CD4-positive, alpha-beta T cell treated with Interferon alpha-2 for 1 hour (primary cell): ENCODE results near the gene POU2F1.
A peak's percentile ranks its signal among the peaks of the same experiment; 100 is the strongest.

Experiments
- DNase-seq, 2 donors: peaks; one replicate each; pipeline ENCODE4 v3.0.0-alpha.2; 2020 to 2022

The POU2F1 gene

DNA sequence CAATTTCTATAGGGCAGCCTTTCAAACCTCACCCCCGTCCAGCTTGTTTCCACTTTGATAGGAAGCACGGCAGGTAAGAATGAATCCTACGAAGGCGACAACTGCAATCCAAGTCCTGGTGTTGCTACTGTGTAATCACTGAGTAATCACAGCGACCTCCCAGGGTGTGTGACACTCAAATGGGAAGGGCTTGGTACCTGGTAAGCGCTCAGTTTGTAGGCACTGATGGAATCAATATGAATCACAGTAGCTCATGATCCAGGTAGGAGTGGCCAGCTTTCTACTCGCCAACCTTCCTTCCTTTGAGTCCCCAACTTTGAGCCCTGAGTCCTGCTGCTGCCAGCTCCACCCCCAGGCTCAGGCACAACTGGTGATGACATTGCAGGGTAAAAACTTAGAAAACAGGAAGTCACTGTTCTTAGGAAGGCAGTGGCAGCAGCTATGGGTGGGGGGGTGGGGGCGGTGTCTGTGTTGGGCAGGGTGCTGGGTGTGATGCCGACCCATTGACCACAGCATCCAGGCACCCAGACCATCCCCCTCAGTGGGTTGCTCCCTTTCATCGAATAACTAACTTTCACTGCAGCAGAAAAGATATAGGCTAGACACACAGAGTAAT lies 226.9 kb downstream of the POU2F1 start:
- DNase-seq, result peak; percentile 81 to 83

DNA sequence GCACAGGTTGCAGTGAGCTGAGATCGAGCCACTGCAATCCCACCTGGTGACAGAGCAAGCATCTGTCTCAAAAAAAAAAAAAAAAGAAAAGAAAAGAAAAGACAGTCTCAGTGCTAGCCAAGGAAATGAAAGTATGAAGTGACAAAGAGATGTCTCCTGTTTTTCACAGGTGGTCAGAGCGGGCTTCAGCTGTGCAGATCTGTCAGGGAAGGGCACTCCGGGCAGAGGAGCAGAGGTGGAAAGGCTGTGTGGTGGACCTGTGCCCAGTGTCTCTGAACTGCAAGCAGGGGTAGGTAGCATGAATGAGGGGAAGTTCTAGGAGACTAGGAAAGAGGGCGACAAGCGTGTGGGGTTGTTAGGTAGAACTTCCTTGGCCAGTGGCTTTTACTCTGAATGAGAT lies 230.2 kb downstream of the POU2F1 start:
- DNase-seq, result peak in 1 of 2 donors; percentile 50

DNA sequence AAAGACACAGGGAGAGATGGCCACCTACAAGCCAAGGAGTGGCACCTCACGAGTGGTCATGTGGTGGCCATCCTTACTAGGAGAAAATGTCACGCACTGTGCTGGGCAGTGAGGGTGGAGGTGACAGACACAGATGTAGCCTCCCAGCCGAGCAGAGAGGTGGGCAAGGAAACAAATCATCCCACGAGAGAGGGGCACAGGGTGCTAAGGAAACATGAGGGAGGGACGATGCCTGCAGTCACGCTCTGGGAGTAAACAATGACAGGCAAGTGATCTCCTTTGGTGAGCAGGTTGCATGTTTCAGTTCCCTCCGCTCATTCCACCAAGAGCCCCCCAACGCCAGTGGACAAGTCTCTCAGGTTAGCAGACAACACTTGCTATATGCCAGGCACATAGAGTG lies 231.8 kb downstream of the POU2F1 start:
- DNase-seq, result no peak

DNA sequence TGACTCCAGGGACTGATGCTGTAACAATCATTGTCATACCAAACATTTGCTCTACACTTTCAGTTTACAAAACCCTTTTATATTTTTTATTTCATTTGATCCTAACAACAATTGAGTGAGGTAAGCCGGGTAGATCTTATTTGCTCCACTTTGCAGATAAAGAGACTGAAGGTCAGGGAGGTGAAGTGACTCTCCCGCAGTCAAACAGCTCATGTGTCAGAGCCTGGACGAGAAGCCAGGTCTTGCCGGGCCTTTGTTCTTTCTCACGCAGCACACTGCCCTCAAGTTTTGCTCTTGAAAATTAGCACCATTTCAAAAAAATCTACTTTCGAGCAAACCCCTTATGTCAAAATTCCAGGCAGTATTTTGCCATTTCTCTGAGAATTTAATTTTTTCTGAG lies 232.4 kb downstream of the POU2F1 start:
- DNase-seq, result no peak

DNA sequence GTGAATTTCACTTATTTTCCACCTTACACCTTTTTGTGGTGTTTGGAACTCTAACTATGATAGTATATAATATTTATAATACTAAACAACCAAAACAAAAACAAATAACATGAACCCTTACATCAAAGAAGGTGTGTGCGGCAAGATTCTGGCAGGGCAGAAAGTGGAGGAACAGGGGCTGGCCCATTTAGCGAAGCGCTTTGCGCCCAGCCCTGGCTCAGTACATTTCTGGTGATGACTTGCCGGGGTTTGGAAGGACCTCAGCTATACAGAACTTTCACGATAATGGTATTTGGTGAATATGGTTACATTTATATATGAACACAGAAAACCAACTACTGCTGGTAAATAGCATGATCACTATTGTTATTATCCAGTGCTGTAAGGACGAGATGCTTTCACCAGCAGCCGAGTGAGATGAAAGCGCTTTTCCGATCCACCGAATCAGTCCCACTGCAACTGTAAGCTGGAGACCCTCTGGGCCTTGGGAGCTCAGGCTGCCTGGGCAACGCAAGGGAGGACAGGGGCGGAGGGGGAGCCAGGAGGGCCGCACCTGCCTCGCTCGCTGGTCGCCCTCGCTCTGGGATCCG lies 233.7 kb downstream of the POU2F1 start:
- DNase-seq, result peak in 1 of 2 donors; percentile 48

DNA sequence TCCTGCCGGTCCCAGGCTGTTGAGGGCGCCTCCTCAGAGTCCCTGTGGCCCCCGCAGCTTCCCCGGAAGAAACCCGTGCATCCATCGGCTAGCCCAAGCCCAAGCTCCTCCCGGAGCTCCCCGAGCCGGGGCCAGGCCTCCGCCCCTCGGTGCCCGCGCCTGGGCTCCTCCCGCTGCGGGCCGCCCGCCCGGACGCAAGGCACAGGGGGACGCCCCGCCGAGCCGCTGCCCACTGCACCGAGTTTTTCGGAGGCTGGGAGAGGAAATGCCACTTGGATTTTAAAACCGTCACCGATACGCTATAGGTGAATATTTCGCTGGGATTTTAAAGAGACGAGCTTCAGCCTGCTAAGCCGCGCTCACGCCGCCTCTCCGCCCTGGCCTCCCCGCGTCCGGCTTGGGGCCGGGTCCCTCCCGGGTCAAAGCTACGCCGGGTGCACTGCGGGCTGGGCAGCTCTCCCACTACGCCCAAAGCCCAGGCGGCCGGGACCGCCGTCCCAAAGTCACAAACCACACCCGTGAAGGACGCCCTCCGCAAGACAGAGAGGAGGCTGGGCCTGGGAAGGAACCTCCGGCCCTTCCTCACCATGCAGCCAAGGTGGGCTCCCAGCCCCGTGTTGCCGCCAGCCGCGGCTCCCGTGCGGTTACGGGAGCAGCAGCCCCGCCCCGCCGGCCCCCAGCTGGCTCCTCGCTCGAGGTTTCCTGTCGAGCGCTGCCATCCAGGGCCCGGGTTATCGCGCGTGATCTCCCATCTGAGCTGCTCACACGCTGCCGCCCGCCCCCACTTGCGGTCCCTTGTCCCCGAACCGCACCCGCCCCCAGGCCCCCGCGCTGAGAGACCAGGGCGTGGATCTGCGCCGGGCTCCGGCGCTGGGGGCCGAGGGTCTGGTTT lies 234.5 kb downstream of the POU2F1 start:
- peak; percentile 74 to 85 for DNase-seq

DNA sequence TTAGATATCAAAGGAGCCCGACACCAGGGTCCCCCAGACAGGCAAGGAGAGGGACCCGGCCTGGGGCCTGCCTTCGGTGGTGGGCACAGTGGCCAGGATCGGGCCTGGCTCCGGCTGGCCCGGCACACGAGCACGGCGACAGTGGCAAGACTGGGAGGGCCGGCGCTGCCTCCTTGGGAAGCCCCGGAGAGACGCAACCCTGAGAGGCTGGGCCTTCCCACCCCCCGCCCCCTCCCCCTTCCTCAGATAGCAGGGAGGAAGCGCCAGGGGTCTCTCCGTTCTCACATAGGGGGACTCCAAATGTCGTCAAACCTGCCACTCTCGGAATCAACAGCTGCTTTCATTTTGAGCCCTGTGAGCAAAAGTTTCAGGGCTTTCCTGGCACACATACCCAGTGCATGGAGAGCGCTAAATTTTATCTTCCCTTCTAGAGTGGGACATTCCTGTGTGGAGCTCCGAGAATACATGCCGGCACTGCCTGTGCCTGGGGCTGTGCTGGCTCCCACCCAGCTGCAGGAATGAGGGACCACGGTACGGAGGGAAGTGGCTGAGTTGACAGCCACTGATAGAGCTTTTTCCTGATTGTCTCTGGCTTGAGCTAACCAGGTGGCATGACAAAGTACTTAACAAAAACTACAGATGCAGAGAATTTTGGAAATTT lies 235.2 kb downstream of the POU2F1 start:
- DNase-seq, result peak; percentile 56 to 70

DNA sequence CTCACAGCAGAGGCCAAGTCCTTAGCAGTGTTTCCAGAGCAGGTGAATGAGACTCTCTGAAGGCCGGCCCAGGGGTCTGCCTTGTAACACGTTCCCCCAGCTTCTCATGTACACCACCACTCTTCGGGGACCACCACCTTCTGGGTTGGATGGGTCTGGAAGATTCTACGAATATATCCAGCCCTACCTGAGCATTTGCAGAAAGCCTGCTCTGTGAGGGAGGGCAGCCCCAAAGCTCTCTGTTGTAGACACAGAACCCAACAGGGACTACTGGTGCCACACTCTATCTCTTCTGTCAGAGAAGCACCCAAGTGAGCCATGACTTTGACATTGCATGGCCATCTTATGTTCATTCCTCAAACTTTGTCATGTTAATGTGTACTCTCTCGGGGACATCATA lies 235.8 kb downstream of the POU2F1 start:
- DNase-seq, result no peak

DNA sequence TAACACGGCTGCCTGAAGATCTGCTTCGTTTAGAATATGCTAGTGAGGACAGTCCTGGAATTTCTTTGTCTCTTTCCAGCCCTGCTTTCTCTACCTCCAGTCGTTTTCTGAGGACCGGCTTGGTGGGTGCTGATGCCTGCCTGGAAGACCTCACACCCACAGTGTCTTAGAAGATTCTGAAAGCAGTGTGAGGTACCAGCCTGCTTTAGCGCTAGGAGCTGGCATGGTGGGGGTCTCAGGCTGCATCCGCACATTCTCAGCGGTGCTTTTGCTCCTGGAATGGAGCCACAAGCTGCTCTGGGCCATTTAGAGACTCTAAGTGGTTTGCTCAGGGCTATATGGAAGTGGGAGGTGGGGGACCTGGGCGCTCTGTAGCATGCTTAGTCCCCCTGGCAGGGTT lies 236.2 kb downstream of the POU2F1 start:
- no peak for DNase-seq

DNA sequence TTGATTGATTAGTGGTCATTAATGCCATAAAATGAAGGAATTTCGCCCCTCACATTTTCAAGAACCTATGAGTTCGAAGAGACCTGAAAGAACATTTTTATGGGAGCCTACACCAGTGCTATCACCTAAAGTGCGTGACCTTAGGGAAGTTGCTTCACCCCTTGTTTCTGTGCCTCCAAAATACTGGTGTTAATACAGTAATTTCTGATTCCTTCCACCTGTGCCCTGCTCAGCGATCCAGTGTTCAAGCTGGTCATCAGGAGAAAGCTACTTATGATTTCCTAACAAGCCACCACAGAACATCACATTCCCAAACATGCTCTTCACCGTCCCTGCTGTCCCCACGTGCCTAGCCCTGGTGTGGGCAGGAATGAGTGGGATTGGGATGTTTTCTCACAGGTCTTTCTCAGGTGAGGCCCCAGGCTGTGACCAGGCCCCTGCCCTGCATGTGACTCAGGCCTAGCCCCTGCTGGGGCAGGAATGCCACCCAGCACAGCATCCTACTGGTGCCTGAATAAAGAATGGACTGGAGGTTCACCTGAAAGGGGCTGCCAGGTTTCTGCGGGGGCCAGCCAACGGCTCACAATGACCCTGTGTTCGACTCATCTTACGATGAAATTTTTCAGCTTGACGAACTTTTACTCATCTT lies 237.4 kb downstream of the POU2F1 start:
- no peak for DNase-seq

DNA sequence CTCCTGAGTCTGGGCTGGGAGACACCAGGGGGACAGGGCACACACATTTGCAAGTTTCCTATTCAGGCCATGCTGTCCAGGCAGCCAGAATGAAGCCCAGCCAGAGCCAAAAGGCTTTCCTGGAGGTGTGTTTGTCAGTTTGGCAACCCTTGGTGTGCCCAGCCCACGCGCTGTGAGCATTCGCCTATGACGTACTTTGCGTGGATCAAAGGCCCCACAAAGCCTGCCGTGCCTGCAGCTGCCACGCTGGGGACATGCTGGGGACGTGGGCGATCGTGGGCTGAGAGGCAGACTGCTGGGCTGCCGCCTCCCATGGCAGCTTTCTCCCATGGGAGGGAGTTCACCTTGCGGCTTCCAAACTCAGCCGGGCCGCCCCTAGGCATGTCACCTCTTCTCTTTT lies 240.2 kb downstream of the POU2F1 start:
- peak; percentile 51 to 64 for DNase-seq

DNA sequence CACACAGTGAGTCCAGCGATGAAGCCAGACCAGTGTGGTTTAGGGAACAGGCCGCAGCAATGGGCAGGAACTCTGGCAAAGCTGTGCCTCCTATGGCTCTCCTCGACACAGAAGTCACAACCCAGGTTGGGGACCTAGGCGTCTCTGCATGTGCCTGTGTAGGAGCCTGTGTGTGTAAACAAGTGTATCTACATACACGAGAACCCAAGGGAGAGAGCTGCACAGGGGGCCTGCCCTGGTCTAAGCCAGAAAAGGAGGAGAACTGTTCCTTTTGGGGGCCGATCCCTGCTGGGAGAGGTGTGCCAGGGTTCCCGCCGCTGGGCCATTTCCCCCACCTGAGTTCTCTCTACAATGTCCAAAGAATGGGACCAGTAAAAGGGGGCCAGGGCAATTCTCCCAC lies 241.7 kb downstream of the POU2F1 start:
- no peak for DNase-seq

DNA sequence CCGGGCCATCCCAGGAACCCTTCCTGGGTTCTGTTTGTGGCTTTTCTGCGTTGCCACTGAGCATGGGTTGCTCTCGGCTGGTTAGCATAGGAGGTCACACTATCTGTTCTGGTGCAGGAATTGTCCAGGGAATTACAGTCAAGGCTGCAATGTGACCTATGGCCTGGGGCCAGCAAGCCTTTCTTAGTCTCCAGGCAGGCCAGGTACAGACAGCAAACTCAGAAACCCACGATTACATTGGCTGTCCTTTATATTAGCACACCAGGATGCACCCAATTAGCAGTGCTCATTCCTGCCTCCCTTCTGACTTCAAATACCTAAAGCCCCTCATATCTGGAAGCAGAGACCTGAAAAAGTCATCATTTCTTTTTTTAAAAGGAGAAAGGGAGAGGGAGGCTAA lies 242.4 kb downstream of the POU2F1 start:
- no peak for DNase-seq

DNA sequence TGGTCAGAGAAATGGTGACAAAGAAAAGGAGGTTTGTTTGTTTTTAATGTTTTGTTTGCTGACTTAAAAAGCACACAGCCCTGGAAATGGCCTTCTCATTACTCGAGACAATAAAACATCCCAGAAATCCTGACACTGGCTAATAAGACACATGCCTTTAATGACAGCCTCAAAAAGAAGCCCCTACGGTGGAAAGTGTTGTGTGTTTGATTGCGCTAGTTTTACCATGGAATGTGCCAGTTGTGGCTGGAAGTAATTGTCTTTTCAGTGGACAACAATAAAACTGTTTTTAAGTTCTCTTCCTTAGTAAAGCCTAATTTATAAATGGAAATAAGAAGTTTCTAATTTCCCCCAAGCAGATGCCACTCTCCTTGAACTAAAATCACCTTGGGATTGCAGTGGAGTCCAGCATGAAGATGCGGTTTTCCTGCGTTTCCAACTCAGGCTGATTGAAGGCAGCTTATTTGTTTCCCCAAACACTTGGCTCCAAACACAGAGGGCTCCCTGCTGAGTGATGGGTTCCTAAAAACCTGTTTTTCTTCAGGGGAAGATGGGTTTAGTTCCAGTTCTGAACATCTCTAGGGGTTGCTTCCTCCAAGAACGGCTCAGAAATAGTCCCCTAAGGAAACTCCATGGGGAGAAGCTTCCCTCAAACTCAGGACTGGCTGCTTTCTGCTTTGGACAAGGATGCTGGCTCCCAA lies 243.3 kb downstream of the POU2F1 start:
- DNase-seq, result no peak

DNA sequence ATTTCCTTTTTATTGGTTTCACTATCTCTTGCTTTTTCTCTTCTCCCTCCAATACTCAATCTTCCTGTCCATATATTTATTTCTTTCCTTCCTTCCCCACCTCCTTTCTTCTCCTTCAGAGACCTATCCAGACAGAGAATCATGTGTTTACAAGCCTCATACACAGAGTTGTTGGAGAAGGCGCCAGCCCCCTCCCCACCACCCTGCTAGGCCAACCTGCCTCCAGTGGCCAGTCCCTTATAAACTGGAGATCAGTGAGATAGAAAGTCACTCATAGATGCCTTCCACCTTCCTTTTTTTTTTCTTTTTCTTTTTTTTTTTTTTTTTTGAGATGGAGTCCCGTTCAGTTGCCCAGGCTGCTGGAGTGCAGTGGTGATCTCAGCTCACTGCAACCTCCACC lies 244.3 kb downstream of the POU2F1 start:
- DNase-seq, result no peak

DNA sequence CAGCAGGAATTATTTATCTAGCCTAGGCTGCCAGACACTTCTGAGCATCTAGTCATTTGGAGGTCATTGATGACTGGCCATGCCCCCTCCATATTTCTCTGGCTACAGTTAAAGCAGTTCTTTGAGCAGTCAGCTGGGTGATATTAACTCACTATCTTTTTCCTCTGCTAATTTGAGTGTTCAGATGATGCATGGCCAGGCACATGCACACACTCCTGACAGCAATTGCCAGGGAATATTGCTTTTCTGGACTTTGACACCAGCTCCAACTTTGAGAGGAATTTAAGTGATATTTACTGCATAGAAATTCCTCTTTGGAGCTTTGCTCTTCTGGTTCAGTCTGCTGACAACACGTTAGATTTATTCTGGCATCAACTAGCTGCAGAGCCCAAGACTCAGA lies 245.1 kb downstream of the POU2F1 start:
- no peak for DNase-seq

DNA sequence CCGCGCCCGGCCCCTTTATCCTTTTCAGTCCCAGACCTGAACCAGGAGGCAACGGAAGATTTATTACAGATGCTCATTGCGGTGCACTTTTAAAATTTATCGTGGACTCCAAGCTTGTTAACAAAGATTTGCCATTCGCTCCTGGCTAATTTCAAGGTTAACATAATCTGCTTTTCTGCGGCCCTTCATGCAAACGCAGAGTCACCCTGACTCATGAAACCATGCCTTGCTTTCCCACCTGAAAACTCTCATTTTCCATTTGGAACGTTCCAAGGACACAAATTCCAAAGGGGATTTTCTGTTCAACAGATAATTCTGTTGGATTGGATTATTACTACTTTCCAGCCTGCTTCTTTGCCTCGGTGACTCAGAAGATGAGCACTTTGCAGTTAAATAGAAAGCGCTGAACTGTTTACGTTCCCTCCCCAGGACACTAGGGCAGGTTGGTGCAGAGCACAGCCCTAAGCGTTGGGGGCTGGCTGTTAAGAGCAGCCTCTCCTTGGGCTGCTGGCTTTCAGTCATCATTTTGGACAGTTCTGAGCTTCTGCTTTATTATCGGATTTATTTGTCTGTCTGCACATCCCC lies 246.5 kb downstream of the POU2F1 start:
- no peak for DNase-seq

DNA sequence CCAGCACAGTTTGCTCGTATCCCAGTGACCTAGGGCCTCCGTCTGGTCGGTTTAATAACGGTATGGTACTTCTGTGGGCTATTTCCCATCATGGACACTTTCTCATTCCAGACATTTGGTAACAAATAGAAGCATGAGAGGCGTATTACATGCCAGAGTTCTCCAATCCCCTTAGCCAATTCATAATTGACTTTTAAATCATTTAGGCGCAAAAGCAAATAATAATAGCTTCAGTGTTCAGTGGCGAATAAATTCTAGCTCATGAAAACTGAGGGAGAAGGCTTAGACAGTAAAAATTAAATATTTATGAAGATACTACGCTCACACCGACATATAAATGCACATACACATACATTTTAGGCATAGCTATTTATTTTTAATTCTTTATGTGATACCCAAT lies 247.1 kb downstream of the POU2F1 start:
- no peak for DNase-seq

DNA sequence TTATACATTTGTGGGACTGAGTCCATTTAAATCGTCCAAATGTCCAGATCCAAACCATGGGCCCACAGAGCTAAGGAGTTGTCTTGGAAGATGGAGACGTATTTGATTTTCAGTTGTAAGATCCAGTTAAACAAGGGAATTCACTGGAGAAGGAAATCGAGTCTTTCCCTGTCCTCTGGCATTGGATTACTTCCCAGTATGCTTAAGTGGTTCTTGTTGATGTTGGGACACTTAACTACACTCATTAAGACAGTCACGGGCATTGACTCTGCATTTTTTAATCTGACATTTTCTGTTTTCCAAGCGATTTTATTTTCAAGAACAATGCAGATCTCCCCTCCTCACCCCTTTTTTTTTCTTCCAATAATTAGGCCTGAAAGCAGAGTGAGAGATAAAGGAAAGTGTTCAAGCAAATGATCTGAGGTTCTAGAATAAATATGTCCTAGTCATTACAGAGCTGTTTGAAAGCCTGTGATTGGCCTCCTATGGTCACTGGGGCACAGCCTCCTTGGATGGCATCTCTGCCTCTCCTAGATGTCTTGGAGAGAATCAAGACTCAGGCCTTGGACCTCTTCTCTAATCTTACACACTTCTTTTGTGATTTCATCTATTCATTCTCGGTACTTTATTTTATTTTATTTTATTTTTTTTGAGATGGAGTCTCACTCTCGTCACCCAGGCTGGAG lies 248.7 kb downstream of the POU2F1 start:
- DNase-seq, result no peak

DNA sequence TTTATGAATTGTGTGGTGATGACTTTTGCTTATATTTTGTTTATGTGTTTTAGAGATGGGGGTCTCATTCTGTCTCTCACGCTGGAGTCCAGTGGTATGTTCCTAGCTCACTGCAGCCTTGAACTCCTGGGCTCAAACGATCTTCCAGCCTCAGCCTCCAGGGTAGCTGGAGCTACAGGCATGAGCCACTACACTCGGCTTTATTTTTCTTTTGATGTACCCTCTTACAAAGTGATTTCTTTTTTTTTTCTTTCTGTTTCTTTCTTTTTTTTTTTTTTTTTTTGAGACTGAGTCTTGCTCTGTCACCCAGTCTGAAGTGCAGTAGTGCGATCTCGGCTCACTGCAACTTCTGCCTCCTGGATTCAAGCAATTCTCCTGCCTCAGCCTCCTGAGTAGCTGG lies 250.9 kb downstream of the POU2F1 start:
- DNase-seq, result no peak

DNA sequence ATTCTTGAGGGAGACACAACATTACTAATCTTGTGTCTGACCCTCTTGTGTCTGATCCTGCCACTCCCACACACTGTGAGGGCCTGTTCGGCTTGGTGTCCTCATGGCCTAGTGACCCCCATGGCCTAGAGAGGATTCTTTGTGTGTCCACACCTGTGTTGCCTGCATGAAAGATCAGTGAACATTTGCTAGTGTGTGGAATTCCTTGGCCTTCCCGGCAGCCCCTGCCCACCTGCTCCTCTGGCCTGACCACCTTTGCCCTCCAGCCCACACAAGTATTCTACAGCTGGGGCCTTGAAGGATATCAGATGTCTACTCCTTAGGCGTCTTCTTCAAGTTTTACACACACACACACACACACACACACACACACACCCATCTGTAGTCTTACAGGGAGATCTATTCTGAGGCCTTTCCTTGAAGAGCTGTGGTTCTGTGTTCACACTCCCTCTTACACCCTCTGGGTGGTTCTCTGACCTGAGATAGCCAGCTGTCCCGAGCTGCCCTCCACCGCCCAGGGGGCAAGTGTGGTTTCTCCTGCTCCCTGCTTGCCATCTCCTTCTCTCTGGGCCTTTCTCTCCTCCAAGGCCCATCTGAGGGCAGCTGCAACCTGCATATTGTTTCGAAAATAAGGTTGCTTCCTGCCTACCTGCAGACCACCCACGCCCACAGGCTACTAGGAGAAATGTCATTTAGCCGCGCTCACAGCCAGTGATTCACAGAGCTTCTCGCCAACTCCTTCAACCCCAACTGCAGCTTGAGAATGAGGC lies 252.3 kb downstream of the POU2F1 start:
- no peak for DNase-seq
